ENCODE results near the gene REV3L. TPM values are rescaled to one million over a fixed set of nuclear protein-coding genes. Genes with fewer than 3 reads are reported as not detected.

The REV3L gene
- total and polyA plus RNA-seq, 9 of the 15 experiments (the other 6 are each of a cell fraction or from before 2014, with no cell fraction given), result 5.5 to 24.4 (median 14.4) TPM

DNA sequence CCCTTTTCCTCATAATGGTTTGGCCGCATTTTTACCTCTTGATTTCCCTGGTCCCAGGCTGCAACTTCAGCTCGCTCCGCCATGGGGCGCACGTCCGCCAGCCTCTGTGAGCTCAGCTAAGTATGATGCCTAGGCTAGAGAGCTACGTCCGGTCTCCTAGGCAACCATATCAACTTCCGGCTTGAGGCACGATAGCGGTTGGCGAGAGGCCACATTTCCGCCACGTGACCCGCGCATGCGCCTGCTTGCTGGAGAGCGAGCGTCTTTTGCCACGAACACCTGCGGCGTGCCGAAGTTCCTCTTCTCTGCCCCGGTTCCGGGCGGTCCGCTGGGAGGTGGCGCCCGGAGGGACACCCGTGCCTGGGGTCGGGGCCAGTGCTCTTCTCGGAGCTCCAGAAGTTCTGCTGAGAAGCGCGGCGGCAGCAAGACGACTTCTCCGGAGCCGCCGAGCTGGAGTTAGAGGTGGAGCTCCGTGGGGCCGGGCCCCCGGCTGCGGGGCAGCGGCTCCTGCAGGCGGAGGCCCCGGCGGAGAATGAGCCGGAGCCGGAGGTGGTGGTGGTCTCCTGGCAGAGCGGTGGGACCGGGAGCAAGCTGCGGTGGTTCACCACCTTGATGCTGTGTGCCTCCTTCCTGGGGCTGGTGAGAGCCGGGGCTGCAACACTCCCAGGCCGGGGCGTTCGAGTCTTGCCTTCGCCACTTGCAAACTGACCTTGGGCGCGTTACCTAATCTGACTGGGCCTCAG lies 223.8 kb downstream of the REV3L start (continued):
- TF ChIP-seq RAD51 (IDR thresholded peaks at IDR 0.05; ENCODE audit: borderline replicate concordance, low read depth), result peak; percentile 97
- TF ChIP-seq IFI16 (CRISPR knock-in tag; IDR thresholded peaks at IDR 0.05), result no peak
- peak; percentile 39 to 84; a peak in 3 of 4 replicates for TF ChIP-seq SIN3A (IDR thresholded peaks at IDR 0.05; ENCODE audit: borderline replicate concordance in 2 of 2, control insufficient read depth in 1 of 2, low read depth in 2 of 2, low read length in 2 of 2)
- no peak for TF ChIP-seq SNRNP70 (optimal IDR thresholded peaks at IDR 0.05; ENCODE audit: low read depth, low read length)
- peak; percentile 43 for TF ChIP-seq SMAD4 (CRISPR knock-in tag; conservative IDR thresholded peaks at IDR 0.05)
- TF ChIP-seq HCFC1 (IDR thresholded peaks at IDR 0.05; ENCODE audit: low read depth, low read length), result peak; percentile 69
- TF ChIP-seq, protein P1, sequence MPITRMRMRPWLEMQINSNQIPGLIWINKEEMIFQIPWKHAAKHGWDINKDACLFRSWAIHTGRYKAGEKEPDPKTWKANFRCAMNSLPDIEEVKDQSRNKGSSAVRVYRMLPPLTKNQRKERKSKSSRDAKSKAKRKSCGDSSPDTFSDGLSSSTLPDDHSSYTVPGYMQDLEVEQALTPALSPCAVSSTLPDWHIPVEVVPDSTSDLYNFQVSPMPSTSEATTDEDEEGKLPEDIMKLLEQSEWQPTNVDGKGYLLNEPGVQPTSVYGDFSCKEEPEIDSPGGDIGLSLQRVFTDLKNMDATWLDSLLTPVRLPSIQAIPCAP (CRISPR knock-in tag; IDR thresholded peaks at IDR 0.05; ENCODE audit: borderline replicate concordance), result peak; percentile 81
- no peak for TF ChIP-seq IRF2 (CRISPR knock-in tag; IDR thresholded peaks at IDR 0.05)
- TF ChIP-seq MEF2D (tag; conservative IDR thresholded peaks at IDR 0.05; ENCODE audit: low read depth), result peak; percentile 34; the same call in 1 of the 2 replicates
- no peak for TF ChIP-seq KLF1 (tag; IDR thresholded peaks at IDR 0.05)
- no peak for TF ChIP-seq ZKSCAN3 (CRISPR knock-in tag; IDR thresholded peaks at IDR 0.05)
- peak in 1 of 2 experiments; percentile 89; a peak in 2 of 4 replicates for TF ChIP-seq CSDE1 (IDR thresholded peaks at IDR 0.05)
- peak; percentile 65; the same call in 1 of the 2 replicates for TF ChIP-seq TCF7 (IDR thresholded peaks at IDR 0.05; ENCODE audit: borderline replicate concordance)
- TF ChIP-seq NFIX (CRISPR knock-in tag; IDR thresholded peaks at IDR 0.05; ENCODE audit: low read depth), result 0 out of 2 replicates have a peak, but pooled peaks have one; percentile 8
- TF ChIP-seq RFX1 (IDR thresholded peaks at IDR 0.05), result peak; percentile 99
- TF ChIP-seq, protein P2, sequence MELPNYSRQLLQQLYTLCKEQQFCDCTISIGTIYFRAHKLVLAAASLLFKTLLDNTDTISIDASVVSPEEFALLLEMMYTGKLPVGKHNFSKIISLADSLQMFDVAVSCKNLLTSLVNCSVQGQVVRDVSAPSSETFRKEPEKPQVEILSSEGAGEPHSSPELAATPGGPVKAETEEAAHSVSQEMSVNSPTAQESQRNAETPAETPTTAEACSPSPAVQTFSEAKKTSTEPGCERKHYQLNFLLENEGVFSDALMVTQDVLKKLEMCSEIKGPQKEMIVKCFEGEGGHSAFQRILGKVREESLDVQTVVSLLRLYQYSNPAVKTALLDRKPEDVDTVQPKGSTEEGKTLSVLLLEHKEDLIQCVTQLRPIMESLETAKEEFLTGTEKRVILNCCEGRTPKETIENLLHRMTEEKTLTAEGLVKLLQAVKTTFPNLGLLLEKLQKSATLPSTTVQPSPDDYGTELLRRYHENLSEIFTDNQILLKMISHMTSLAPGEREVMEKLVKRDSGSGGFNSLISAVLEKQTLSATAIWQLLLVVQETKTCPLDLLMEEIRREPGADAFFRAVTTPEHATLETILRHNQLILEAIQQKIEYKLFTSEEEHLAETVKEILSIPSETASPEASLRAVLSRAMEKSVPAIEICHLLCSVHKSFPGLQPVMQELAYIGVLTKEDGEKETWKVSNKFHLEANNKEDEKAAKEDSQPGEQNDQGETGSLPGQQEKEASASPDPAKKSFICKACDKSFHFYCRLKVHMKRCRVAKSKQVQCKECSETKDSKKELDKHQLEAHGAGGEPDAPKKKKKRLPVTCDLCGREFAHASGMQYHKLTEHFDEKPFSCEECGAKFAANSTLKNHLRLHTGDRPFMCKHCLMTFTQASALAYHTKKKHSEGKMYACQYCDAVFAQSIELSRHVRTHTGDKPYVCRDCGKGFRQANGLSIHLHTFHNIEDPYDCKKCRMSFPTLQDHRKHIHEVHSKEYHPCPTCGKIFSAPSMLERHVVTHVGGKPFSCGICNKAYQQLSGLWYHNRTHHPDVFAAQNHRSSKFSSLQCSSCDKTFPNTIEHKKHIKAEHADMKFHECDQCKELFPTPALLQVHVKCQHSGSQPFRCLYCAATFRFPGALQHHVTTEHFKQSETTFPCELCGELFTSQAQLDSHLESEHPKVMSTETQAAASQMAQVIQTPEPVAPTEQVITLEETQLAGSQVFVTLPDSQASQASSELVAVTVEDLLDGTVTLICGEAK (IDR thresholded peaks at IDR 0.05), result peak; percentile 96
- TF ChIP-seq, protein P2 (CRISPR knock-in tag; IDR thresholded peaks at IDR 0.05), result no peak
- TF ChIP-seq NCOA4 (IDR thresholded peaks at IDR 0.05; ENCODE audit: partially characterized antibody), result no peak
- TF ChIP-seq NFYB (IDR thresholded peaks at IDR 0.05; ENCODE audit: extremely low read depth, insufficient read length), result no peak
- peak; percentile 87 for TF ChIP-seq EP400 (IDR thresholded peaks at IDR 0.05)
